Stimulated activated CD4-positive, alpha-beta T cell treated with anti-CD3 and anti-CD28 coated beads, Interleukin-4, amount 100 ng/mL, for 48 hours (primary cell): Measurements from ENCODE around the gene ZNF343.
"Not testable (repeated sequence)": the region's sequence is repeated elsewhere in the genome, so short reads cannot be mapped to it uniquely, and the experiment has no call there.

Source experiments
- DNase-seq, 2 donors: peaks; one replicate each; pipeline ENCODE4 v3.0.0-alpha.2; 2020; ENCODE audit warnings: low read depth in 2 of 2

Gene ZNF343

DNA sequence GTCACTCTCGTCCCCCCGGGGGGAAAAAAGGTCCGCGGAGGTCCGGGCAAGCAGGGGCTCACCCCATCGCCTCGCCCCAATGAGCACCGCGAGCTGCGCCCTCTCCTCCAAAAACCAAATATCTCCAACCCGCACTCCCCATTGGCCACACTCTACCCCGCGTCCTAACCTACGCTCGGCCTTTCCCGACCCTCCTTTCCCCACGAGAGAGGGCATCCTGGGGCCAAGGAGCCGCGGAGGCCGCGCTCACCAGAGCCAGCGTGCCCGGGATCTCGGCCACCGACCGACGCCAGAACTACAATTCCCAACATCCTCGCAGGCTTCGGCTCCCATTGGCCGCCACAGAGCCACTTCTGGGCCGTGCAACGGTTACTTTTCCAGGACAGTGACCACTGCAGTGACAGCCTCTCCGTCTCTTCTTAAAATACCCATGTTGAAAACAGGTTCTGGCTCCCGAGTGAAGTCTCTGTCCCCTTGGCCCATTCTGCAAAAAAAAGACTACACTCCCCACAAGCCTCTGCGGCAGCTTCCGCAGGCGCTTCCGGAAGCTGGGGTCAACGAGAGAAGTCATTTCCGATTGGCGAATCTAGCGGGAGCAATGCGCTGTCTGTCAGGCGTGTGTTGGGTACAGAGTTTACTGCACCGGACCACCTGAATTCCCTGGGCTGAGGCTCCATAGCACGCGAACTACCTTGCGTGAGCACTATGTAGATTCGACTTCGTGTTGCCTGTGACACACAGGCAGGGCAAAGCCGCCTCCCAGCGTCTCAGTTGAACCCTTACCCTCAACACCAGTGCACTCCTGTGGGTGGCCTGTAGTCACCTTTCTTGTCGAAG is at the start of gene ZNF343:
Gene ZNF343, minus strand, starts transcription at position 285 of the 837 bp plus-strand sequence. CDS start 15,020 bp downstream, outside the sequence.
- DNase-seq = peak; percentile 62 to 63

DNA sequence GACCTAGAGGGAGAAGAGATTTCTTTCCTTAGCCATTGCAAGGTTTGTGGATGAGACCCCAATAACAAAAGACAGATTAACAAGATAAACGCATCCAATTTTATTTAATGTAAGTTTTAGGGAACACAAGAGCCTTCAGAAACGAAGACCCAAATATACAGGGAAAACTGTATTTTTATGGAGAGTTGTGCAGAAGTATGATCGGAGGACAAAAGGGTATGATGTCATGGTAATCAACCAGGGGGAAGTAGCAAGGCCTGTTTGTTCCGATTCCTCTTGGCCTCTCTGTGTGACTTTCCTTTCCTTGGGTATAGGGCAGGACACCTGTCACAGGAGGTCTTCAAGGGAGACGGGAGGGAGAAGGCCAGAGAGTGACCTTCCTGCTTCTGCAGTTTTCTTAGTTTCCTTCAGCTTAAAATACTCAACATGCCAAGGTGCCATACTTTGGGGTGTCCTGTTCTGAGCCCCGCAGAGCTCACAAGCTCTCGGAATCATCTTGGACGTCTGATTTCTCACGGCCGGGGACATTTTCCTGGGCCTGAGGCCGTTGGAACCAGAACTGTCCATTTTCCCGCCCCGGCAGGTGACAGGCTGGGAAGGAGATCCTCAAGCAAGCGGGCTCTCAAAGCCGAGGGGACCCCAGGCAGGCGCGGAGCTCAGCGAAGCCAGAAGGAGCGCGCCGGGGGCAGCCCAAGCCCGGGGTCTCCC is 49.3 kb upstream of the ZNF343 start:
- no peak for DNase-seq

DNA sequence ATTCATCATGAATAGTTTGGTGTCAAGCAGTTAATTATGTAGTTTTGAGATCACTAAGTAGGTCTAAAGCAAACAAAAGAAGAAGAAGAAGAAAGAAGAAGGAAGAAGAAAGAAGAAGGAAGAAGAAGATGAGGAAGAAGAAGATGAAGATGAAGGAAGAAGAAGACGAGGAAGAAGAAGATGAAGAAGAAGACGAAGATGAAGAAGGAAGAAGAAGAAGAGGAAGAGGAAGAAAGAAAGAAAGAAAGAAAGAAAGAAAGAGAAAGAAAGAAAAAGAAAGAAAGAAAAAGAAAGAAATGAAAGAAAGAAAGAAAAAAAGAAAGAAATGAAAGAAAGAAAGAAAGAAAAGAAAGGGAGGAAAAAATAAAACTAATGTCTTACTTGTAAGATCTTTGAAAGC is 36.9 kb upstream of the ZNF343 start:
- DNase-seq = no peak

DNA sequence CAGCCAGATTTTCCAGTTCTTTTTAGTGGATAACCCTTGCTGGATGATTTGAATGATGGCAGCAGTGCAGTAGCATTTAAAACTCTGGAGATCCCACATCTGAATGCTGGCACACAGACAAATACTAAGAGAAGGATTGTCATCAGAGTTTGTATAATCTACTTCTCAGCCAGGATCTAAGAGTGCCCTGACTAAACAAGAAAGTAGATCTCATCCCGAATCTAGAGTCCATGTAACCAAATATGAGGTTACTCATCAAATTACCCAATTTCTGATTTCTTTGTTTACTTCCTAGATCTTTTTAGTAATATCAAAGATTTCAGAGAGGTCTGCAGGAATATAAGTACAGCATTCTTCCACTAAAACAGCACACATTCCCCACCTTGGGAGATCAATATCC is 35.5 kb upstream of the ZNF343 start:
- DNase-seq = no peak

DNA sequence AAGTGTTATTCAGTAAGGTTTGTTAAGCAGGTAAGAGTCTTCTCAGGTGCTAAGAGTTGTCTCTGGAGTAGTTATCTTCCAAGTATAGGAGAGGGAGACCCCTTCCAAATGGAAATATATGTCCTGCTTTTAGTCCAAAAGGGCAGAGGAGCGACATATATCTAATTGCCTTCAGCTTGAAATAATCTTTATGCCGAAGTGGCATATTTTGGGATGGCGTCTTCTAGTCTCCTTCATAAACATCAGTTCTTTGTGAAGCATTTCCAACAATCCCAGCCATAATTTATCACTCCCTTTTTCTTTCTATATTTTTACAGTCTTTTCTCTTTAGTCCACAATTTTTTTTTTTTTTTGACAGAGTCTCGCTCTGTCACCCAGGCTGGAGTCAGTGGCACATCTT is 33.6 kb upstream of the ZNF343 start:
- DNase-seq = no peak

DNA sequence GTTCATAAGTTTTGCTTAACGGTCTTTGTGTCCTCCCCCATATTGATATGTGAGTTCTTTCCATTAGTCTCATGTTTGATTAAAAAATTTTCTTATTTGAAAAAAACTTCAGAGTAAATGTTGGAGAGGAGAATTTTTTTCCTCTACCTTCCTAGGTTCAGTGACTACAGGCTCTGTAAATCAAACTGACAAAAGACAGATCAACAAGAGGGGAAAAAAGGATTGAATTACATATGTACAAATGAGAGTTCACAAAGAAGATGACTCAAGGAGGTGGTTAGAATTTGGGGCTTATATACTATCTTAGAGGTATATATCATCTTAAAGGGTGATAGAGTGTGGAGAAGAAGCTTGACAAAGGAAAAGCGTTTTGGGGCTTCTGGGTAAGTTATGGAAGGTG is 33.2 kb upstream of the ZNF343 start:
- DNase-seq = no peak

DNA sequence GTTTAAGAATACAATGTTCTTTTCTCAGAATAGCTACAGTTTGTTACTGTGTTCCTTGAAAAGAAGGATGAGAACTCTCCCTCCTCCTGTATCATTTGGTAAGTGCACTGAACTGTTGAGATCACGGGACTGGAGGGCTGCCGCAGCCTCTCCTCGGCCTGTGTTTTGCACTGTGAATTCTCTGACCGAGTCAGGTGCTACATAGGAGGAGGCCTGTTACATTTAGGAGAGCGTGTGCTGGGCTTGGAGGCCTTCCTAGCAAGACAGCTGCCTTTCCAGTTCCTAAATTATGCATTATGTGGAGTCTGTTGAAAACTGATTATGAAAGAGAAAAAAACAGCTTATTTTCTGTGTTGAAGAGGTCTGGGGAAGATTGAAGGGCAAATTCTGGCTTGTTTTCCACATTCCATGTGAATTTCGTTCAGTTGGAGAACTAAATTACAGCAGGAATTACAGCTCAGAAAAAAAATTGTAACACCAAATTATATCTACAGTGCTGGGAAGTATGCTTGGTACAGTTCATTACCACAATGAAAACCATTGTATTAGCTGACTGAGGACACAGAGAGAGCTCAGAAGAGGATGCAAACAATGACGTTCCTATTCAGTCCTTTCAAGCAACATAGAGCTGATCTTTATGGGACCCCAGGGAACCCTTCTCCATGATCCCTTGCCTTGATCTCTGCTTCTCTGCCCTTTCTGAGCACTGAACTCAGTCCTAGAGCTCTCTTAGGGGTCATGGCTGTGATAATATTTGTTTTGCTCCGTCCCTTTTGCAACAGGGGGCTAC is 30.4 kb upstream of the ZNF343 start:
- DNase-seq = no peak

DNA sequence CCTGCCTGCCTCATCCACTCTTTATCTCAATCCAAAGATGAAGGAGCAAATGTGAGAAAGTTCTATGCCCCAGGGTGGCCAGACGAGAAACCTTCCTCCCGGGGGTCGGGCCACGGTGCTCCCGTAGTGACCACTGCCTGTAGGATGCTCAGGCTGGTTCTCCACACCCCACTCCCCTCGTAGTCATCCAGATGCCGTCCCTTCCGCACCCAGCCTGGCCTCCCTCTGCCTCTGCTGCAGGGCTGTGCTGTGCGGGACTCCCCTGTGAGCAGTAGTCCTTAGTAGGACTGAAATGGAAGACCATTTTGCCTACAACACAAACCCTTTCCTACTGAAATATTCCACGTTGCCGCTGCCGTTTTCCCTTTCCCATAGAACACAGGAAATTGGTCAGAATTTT is 29.6 kb upstream of the ZNF343 start:
- no peak for DNase-seq

DNA sequence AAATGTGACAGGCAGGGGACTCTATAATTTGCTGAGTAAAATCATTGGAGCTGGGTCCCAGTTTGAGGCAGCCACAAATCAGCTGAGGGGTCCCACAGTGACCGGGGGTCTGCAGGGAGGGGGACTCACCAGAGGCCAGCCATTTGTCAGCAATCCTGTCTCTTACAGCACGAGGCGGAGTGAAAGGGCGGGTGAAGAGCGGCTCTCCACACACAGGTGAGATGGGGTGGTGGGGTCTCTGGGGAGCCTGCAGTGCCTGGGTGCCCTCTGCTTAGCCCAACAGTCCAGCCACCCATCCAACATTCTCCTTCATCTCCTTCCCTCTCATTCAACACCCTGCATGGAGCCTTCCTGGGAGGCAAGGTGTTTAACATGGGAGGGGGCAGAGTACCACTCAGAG is 28.4 kb upstream of the ZNF343 start:
- no peak for DNase-seq

DNA sequence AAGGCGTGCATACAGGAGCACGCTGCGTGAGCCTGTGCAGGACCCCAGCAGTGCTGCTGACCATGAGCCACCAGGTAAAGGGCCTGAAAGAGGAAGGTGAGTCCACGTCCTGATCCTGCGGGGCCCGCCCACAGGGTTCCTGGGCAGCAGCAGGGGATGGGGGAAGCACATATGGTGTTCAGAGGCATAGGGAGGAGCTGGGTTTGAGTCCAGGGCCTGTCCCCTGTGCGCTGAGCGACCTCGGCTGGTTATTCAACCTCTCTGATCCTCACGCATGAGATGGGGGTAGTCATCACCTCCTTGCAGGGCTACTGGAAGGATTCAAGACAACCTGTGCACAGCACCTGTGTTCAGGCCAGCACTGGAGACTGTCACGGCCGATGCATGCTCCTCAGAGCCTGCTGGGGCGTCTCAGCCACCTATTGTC is 27.9 kb upstream of the ZNF343 start, which contains the start of gene TMC2:
Gene TMC2, plus strand, starts transcription at position 14 of the 427 bp plus-strand sequence. Its CDS starts 49 bp downstream, at position 63.
- no peak for DNase-seq

DNA sequence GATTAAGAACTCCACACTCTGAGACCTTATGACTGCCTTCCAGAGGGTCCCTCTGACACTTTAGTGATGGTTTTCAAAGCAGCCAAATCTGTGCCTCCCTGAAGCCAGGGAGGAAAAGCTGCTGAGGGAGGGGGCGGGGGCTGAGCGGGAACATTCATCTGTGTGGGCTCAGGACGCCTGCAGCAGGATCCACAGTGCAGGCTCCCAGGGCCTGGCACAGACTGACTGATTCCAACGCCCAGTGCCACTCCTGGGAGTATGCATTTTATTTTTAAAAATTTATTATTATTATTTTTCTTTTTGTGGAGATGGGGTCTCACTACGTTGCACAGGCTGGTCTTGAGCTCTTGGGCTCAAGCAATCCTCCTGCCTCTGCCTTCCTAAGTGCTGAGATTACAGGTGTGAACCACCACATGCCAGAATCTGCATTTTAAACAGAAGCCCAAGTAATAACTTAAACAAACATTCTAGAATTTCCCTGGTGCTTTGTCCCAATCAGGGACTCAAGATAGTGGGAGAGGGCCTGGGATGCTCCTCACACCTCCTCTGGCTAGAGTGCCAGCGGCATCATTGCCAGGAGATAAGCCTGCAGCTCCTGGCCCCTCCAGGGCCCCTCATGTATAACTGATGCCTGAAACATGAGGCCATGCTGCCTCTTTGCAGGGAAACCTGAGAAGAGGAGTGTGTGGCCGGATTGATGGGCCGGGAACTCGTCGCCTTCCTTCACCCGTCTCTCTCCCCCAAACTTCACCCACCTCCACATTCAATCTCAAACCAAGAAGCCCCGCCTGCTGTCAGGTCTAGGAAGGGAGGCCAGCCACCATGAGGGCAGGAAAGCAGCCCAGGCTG is 27.2 kb upstream of the ZNF343 start:
- DNase-seq = no peak

DNA sequence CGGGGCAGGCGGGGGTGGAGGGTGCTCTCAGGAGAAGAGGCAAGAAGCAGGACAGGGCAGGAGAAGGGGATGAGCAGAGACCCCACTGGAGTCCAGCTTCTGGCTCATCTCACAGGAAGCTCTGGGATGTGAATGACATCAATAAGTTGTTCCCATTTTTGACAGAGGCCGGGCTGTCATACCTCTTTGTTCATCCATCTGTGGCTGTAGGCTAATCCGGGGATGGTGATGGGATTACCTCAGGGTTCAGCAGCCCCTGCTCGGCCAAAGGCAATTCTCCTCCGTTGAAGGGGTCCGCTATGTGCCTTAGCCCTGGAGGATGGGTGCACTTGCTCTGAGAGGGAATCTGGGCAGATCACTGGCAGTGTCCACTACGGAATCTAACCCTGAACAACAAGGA is 24.4 kb upstream of the ZNF343 start:
- no peak for DNase-seq

DNA sequence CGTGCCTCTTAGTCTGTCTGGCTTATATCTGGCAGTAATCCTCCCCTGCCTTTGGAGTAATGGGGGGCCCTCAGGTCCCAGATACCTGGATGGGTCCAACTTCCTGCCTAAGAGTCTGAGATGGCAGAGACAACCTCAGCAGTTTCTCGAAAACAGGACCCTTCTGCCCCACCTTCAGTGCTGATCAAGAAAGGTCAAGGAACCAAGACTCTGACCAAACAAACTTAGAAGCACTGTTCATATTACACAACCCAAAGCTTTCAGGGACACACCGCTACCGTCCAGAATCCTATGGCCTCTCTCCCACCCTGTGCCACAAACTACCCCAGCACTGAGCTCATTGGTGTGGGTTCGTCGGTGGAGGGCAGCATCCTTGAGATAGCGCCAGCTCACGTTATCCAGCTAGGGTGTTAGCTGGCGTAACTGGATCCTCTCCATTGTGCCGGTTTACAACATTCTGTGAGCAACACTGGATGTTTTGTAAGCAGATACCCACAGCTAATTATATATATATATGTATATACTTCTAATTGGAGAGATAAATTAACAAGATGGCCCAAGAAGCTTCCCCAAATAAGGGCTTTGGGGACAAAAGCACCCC is 20.1 kb upstream of the ZNF343 start:
- DNase-seq = no peak

DNA sequence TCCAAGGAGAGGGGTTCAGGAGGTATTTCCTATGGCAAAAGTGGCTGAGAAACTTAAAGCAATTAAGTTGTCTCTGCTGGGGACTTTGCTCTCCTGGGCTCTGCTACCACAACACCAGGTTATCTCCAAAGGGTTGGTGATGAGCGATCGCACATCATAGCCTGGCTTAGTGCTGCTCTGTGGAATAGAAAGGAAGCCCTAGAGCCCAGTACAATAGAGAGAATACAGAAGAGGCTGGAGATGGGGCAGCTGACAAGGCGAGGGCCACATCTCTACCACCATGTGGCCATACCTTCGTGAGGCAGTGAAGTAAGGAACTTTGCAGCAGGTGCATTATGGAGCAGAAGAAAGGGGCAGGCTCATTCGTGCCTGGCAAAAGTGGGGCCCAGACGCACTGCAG is 19.0 kb upstream of the ZNF343 start:
- DNase-seq = no peak

DNA sequence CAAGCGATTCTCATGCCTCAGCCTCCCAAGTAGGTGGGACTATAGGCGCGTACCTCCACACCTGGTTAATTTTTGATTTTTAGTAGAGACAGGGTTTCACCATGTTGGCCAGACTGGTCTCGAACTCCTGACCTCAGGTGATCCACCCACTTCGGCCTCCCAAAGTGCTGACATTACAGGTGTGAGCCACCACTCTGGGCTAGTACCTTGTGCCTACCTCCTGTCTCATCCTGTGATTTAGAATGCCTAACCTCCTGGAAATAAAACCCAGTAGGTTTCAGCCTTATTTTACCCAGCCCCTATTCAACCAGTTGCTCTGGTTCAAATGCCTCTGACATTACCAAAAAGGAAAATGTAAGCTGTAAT is 17.5 kb upstream of the ZNF343 start:
- not testable (repeated sequence) for DNase-seq

DNA sequence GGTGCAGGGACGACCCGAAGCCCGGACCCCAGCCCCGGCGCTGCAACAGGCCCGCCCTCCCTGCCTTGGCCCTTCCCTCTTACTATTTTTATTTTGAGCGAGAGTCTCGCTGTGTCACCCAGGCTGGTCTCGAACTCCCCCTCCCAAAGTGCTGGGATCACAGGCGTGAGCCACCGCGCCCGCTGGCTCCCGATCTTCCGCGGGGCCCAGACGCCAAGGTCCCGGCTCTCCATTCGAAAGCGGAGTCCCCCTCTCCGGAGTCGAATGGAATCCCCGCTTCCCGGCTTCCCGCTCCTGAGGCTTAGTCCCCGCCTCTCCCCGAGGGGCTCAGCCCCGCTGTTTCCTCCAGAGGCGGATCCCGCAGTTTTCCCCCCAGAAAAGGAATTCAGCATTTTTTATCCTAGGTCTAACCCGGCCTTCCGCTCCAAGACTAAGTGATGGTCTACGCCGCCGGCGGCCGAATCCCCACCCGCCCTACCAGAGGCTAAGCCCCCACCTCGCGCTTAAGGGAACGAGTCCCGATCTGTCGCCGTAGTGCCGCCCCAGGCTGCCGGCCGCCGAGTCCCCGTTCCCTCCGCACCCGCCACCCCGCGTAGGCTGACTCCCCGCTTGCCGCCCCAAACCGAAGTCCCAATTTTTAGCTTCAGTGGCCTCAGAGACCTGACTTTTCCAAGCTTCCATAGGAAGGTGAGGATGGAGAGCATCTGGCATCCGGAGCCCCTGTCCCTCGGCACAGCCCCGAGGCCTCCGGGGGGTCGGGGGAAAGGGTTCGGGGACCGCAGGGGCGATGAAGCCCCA is 16.2 kb upstream of the ZNF343 start:
- peak; percentile 15 to 28 for DNase-seq

DNA sequence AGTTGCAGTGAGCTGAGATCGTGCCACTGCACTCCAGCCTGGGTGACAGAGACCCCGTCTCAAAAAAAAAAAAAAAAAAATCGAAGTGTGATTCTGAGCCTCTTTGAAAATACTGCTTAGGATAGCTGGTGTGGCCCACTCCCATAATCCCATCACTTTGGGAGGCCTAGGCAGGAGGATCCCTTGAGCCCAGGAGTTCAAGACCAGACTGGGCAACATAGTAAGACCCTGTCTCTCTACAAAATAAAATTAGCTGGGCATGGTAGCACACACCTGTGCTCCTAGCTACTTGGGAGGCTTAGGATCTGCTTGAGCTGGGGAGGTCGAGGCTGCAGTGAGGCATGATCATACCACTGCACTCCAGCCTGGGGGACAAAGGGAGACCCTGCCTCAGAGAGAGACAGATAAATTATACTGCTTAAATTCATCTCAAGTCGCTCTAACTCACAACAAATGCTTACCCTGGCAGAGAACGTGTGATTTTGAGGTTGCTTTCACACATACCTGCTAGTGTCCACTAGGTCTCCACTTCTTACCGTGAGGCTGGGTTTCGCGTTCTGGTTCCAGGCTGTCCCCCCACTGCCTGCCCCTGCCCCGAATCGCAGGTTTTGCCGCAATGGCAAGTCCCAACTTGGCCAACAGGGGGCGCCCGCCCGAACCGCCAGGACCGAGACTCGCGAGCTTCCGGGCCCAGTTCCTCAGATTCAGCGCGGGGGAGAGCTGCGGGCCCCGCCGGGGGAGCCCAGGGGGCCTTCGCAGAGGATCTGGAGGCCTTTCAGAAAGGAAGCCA is 15.4 kb upstream of the ZNF343 start:
- DNase-seq = peak; percentile 86 to 93

DNA sequence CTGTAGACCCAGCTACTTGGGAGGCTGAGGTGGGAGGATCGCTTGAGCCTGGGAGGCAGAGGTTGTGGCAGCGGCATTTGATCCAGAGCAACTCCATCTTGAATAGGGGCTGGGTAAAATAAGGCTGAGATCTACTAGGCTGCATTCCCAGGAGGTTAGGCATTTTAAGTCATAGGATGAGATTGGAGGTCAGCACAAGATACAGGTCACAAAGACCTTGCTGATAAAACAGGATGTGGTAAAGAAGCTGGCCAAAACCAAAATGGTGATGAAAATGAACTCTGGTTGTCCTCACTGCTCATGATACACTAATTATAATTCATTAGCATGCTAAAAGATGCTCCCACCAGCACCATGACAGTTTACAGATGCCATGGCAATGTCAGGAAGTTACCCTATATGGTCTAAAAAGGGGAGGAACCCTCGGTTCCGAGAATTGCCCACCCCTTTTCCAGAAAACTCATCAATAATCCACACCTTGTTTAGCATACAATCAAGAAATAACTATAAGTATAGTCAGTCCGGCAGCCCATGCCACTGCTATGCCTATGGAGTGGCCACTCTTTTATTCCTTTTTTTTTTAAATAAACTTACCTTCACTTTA is 14.2 kb upstream of the ZNF343 start:
- DNase-seq = not testable (repeated sequence)
